ENCODE data around the gene SOS1.

DNA sequence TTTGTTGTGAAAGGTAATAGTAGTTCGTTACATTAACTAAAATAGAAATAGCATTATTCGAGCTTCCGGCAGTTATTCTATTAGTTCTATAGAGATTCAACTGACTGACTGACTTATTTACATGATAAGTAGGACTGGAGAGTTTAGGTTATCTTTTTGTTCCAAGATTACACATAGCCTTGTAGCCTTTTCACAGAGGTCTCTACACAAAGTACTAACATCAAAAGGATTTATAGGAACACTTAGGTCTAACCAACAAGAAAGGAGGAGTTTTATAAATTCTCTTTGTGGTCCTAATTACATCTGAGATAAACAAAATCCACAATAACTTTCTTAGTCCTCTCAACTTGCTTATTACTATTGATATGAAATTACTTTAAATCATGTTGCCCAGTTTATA lies 62.8 kb downstream of the SOS1 start:
- TF ChIP-seq EZH2 (IDR thresholded peaks at IDR 0.05; ENCODE audit: borderline replicate concordance, low read length), result no peak
- TF ChIP-seq, protein P1, sequence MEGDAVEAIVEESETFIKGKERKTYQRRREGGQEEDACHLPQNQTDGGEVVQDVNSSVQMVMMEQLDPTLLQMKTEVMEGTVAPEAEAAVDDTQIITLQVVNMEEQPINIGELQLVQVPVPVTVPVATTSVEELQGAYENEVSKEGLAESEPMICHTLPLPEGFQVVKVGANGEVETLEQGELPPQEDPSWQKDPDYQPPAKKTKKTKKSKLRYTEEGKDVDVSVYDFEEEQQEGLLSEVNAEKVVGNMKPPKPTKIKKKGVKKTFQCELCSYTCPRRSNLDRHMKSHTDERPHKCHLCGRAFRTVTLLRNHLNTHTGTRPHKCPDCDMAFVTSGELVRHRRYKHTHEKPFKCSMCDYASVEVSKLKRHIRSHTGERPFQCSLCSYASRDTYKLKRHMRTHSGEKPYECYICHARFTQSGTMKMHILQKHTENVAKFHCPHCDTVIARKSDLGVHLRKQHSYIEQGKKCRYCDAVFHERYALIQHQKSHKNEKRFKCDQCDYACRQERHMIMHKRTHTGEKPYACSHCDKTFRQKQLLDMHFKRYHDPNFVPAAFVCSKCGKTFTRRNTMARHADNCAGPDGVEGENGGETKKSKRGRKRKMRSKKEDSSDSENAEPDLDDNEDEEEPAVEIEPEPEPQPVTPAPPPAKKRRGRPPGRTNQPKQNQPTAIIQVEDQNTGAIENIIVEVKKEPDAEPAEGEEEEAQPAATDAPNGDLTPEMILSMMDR (conservative IDR thresholded peaks at IDR 0.05 in 1 of 2, IDR thresholded peaks at IDR 0.05 in 1 of 2; ENCODE audit: extremely low read depth in 1 of 2, insufficient read depth in 1 of 2, low read depth in 1 of 2, low read length in 2 of 2), result no peak
